Hematopoietic multipotent progenitor cell treated with erythropoietin and hydrocortisone succinate and interleukin-3 and kit ligand, for 6 days (in vitro differentiated cells): ENCODE data around the gene RPS19.

Experiments
- DNase-seq: peaks from one replicate; pipeline ENCODE4 v3.0.0-alpha.2; 2015

Gene RPS19

DNA sequence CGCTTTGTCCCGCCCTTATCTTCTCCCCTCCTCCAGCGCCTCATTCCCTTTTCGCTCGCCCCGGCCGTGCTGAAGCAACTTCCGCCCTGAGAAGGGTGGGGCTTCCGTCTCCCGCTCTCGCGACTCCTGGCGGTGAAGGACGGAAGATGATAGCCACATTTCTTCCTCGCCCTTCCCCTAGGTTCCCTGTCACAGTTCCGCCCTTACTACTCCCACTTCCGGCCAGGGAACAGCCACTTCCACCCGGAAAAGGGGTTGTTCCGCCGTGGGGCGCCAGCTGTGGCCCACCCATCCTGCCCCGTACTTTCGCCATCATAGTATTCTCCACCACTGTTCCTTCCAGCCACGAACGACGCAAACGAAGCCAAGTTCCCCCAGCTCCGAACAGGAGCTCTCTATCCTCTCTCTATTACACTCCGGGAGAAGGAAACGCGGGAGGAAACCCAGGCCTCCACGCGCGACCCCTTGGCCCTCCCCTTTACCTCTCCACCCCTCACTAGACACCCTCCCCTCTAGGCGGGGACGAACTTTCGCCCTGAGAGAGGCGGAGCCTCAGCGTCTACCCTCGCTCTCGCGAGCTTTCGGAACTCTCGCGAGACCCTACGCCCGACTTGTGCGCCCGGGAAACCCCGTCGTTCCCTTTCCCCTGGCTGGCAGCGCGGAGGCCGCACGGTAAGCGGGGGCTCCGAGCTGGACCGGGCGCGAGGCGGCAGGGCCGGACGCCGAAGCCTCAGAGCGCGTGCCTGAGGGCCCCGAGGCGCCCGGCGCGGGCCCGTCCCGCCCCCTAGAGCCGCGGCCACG, at the start of gene RPS19:
Gene RPS19, plus strand, starts transcription at position 638 of the 801 bp plus-strand sequence. CDS start 520 bp downstream, outside the sequence.
- DNase-seq = peak; percentile 99

DNA sequence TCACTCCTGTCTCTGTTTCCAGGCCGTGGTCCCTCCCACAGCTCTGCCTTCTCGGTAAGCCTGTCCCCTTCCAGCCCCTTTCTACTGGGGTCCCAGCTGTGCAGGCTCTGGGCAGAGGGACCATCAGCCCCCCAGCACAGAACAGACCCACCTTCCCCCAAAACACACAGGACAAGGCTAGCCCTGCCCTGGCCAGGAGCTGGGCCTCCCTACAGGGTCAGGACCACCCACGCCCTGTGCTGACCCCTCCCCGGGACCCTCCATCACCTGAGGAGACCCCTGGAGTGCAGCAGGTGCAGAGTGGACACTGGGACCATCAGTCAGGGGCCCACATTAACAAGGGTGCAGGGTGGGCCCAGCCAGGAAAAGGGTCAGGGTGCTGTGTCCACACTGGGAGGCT, 49.8 kb upstream of the RPS19 start:
- no peak for DNase-seq

DNA sequence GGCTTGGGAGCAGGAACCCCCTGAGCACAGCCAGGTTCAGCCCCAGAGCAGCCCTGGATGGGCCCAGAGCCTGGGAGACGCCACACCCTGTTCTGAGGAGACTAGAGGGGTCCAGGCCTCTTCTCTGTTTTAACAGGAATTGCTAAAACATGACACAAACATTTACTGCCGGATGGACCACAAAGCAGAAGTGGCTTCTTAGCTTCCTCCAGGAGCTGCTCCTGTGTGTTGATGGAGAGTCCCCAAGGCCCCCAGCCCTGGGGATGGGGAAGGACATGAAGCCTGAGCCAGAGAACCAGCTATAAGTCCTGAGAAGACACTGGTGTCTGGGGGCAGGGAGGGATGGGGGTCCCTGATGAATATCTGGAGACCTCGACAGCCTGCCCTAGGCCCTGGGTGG, 49.0 kb upstream of the RPS19 start:
- peak; percentile 56 for DNase-seq

DNA sequence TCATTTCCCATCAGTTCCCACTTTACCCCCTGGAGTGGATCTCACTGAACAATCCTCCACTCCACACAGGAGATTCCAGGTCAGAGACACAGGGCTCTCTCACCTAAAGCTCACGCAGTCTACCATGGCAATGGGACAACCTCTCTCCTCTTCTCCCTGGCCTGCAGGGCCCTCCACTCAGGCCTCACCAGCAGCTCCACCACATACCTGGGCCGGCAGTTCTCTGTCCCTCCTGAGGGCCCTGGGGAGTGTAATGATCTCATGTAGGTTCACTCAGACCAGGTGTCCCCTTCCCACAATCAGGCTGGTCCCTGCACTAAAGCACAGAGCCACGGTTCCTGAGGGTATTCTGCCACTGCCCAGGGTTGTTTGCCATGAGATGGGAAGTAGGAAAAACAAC, 48.1 kb upstream of the RPS19 start:
- no peak for DNase-seq

DNA sequence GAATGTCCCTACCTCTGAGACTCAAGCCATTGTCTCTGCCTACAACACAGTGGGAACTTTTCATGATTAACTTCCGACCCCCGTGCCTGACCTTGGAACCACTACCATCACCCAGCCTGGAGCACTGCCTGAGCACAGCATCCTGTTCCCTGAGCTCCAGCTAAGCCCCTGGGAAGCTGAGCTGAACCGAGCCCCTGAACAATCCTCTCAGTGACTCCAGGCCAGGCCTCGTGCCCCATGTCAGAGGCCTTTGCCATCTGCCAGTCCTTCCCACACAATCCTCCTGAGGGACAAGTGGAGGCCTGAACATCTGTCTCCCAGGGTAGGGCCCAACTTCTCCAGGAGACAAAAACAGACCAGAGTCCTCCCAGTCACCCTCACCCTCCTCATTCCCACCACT, 46.1 kb upstream of the RPS19 start:
- no peak for DNase-seq

DNA sequence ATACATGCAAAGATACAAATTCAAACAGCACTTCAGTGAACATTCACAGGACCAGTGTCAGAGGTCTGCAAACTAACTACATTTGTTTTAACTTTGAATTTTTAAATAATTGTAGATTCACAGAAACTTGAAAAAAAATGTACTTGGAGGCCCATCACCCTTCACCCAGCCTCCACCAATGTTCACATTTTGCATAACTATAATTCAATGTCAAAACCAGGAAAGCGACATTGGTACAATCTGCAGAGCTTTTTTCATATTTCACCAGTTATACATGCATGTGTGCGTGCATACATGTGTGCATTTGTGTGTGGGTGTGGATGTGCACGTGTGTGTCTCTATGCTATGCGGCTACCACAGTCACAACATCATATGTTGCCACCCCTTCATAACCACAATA, 44.8 kb upstream of the RPS19 start:
- DNase-seq = no peak

DNA sequence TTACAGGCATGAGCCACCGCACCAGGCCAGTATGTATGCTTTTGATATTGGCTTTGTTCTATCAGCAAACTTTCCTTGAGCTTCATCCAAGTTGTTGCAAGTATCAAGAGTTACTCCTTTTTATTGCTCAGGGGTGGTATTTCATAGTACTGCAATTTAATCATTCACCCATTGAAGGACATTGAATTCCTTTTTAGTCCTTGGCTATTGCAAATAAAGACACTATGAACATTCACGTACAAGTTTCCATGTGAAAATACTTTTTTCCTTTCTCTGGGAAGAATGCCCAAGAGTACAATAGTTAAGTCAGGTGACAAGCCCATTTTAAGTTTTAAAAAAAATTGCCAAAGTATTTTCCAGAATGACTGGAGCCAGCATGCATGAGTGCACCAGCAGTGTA, 43.3 kb upstream of the RPS19 start:
- DNase-seq = no peak

DNA sequence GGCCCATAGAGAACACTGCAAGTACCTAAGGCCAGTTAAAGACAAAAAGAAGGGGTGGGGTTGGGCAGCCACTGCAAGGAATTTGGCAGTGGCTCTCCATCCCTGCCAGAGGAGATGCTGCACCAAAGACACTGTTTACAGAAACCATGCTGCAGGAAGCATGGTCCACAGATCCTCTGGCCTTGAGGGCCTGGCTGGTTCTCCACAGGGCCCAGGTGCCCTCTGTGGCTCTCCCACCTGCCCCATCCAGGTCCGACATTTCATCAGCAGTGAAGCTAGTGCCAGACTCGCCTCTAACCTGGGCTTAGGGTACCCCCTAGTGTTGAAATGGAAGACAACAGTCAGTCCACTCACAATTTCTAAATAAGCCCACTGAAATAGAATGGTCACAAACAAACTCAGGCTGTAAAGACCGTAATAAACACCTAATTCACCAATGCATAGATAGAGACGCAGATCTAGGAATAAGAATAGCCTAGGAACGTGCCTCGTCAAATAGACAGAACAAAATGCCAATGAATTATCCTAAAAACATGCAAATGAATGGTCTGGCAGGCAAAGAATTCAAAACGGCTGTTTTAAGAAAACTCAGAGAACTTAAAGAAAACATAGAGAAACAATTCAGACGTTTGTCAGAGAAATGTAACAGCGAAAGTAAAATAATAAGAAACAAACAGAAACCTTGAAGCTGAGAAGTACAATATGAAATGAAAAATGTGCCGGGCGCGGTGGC, 38.9 kb upstream of the RPS19 start:
- DNase-seq = peak; percentile 76

DNA sequence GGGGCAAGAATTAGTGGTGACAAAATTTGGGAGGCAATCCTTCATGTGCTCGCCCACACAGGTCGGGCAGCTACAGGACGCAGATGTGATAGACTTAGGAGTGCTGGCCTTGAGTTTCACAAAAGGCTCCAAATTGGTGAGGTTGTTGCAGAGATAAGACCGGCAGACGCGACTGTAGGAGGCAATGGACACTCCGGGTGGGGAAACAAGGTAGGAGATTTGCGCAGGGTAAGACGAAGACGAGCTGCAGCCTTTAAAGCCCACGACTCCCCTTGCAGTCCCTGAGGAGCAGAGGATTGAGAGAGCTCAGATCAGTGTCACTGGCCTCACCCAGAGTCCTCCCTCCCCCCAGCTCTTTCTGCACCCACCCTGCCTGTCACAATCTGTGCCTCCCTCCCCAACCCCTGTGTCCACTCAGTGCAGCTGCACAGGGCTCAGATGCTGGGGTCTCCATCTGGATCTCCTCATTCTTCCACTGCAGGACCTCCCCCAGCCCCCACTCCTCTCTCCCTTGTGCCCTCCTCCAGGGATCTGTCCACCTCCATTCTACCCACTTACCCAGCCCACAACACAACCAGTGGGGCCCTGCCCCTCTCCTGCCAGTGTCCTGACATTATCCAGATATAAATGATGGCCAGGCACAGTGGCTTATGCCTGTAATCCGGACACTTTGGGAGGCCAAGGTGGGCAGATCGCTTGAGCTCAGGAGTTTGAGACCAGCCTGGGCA, 21.9 kb upstream of the RPS19 start:
- no peak for DNase-seq

DNA sequence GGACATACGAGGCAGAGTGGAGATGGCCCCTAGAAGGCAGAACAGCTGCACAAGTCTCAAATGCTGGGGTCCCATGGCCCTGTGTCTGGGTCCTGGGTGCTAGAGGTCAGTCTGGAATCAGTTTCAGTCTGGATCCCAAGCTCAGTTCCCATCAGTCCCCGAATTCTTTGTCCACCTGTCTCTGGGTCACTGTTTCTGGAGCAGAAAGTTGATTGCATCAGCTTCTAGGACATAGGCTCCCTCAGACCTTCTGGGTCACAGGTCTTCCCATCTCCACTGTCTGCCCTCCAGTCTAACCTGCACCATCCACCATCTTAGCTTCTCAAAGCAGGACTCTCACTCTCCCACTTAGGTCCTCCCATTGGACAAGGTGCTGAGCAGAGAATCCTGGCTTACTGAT, 20.8 kb upstream of the RPS19 start:
- DNase-seq = no peak

DNA sequence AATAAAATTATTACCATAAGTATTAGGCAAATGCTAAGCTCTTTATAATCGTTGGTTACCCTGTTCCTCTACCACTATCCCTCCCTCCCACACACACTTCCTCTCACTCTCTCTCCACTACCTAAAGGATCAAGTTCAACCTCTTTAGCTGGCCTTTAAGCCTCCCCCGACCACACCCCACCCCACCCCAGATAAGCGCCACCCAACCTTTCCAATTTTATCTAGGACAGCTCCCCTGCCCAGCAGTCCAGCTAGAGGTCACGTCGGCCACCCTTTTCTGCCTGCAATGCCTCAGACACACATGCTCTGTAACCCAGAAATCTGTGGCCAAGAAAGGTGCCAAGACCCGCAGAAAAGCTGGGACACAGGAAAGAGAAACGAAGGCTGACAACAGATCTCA, 16.7 kb upstream of the RPS19 start:
- no peak for DNase-seq

DNA sequence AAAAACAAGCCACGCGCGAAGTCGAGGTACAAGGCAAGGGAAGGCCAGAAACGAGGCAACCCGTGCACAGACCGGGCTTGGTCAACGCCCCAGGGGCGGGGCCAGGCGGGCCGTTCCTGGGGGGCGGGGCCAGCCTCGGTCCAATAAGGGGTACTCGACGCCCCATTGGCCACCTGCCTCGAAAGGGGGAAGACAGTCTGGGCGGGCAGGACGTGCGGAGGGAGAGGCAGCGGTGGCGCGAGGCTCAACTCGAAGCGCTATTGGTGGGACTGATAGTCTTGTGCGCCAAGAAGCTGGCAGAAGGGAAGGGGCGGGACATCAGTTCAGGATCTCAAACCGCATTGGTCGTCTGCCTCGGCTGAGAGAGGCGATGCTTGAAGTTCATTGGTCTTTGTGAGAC, 15.5 kb upstream of the RPS19 start, which contains the start of gene LYPD4:
Gene LYPD4, minus strand, starts transcription at position 83 of the 400 bp plus-strand sequence. CDS start 5,398 bp downstream, outside the sequence.
- DNase-seq = no peak

DNA sequence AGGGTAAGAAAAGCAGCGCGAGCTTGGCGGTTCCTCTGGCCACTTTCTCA, 15.2 kb upstream of the RPS19 start, which contains the start of gene DMRTC2:
Gene DMRTC2, plus strand, starts transcription at position 42 of the 50 bp plus-strand sequence. CDS start 2,387 bp downstream, outside the sequence.
- DNase-seq = no peak

DNA sequence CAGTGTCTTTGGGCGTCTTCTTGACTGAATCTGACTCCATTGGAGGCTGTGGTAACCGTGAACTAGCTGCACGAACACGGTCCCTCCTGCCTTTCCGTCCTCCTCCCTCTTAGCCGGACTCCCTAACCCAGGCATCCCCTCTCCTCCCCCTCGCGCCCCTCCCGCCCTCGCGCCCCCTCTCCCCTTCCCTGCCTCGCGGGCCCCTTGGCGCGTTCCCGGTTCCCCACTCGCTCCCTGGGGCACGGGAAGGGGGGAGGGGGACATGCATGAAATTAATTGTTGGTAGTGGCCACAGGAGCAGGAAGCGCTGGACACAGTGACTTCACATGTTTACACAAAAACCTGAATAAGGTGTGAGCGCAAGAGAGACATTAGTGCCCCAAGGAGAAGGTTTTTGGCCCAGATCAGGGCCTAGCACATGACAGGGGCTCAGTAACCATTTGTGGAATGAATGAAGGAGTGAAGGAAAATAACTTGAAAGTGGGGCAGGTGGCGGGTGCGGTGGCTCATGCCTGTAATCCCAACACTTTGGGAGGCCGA, 14.9 kb upstream of the RPS19 start:
- DNase-seq = no peak

DNA sequence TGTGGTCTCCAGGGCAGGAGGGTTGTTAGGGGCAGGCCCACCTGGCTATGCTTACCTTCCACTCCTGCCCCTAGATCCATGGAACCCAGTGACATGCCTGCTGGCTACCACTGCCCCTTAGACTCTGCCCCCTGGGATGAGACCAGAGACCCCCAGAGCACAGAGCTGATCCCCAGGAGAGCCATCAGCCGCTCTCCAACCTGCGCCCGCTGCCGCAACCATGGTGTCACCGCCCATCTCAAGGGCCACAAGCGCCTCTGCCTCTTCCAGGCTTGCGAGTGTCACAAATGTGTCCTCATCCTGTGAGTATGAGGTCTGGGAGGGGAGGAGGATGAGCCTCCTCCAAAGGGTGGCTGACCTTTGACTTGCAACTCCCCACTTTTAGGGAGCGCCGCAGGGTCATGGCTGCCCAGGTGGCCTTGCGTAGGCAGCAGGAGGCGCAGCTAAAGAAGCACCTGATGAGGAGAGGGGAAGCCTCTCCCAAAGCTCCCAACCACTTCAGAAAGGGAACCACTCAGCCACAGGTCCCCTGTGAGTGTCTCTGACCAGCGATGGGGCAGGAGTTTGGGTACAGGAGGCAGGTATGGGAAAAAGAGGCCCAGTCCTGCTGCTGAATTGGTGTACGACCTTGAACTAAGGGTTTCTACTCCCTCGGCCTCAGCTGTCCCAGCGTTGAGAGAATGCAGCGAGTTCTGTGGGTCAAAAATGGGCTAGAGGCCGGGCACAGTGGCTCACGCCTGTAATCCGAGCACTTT, 12.5 kb upstream of the RPS19 start:
- DNase-seq = no peak

DNA sequence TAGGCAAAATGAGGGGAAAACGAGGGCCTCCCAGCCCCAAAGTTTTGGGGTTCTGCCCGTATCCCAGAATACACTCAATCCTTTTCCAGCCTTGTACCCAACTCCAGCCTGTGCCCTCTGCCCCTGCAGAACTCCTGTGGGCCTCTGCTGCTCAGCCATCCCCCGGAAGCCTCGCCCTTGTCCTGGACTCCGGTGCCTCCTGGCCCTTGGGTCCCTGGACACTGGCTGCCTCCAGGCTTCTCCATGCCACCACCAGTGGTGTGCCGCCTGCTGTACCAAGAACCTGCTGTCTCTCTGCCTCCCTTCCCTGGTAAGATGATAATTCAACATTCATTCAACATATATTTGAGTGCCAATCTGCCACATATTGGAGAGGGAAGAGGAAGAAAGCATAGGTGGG, 11.4 kb upstream of the RPS19 start:
- no peak for DNase-seq

DNA sequence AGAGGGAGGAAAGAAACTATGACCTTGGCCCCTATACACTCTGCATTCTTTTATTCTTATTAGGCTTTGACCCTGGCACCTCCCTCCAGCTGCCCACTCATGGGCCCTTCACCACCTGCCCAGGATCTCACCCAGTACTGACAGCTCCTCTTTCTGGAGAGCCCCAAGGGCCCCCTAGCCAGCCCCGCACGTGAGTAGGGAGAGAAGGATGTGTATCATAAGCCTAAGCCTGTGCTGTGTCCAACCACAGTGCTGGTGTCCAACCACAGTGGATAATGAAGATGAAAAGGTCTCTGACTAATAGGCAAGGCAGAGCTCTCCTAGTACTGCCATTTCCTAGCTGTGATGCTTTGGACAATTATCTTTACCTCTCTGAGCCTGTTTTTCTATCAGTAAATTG, 11.0 kb upstream of the RPS19 start:
- DNase-seq = no peak

DNA sequence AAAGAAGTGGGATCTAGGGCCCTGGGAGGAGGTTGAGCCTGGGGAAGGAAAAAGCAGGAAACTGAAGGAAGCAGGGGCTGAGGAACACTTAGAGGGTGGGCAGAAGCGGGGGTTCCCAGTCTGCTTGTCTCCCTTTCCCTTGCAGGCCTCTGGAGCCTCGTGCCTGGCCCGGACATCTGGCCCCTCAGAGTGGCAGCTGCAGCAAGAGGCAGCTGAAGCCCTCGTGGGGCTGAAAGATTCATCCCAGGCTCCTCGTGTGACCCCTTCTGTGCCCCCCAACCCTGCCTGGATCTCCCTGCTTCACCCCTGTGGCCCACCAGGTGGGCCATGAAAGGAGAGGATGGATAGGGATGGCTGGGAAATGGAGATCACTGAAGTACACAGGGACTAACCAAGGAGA, 9.7 kb upstream of the RPS19 start:
- no peak for DNase-seq

DNA sequence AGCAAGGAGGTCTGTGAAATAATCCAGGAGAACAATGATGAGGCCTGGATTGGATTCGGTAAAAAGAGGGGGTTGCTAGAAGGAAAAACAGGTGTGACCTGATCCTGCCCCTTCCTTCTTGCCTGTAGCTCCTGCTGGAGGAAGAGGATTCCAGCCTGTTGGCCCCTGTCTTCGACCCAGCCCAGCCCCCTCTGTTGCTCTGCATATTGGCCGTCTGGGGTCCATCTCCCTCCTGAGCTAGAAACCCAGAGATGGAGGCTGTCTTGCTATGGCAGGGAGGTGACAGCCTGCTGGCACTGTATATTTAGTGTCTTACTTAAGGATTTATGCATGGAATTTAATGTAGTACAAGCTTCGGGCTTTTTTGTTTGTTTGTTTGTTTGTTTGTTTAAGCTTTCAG, 8.6 kb upstream of the RPS19 start:
- DNase-seq = no peak

DNA sequence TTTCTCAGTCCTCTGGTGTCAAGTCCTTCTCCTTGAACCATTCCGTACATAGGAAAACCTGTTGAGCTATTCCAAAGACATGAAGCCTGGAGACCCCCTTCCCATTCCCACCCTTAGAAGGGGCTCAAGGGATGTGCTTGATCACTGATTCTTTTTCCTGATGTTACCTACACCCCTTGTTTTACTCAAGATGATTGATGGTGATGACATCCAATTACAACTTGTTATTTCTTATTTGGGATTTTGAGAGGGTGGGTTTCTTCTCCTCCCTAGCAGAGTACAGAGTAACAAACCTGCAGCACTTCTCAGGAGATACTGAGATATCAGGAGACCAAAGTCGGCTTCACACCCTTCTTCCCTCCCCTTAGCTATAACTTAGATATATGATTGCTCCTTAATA, 6.7 kb upstream of the RPS19 start:
- no peak for DNase-seq

DNA sequence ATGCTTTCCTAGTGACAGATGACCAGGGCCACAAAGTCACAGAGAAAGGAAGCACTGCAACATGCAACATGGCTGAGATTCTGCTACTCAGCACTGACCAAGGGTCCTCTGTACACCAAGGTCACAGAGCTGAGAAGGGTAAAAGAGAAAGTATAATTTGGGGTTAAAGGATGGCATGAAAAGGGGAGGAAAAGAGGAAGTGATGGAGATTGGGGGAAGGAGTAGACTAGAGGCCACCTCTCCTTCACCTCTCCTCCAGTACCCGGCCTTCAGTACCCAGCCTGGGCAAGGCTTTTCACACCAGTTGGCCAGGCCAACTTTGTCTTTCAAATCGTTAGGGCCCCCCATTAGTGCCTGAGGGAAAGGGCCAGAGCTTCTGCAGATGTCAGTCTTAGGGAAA, 6.3 kb upstream of the RPS19 start:
- no peak for DNase-seq

DNA sequence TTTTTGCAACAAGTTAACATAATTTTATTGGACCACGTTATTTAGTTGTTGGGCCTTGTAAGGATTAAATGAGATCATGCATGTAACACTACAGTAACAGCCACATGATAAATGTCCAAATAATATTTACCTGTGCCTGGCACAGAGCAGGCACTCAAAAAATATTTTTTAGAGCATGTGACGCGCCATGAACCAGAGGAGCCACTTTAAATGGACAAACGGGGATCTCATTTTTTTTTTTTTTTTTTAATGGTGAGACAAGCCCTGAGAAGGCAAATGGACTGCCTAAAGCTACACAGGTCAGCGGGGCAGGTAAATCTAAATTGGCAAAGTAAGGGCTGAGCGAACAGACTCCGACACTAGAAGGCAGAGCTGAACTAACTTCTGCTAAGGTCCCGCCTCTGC, 840 bp upstream of the RPS19 start:
- no peak for DNase-seq

DNA sequence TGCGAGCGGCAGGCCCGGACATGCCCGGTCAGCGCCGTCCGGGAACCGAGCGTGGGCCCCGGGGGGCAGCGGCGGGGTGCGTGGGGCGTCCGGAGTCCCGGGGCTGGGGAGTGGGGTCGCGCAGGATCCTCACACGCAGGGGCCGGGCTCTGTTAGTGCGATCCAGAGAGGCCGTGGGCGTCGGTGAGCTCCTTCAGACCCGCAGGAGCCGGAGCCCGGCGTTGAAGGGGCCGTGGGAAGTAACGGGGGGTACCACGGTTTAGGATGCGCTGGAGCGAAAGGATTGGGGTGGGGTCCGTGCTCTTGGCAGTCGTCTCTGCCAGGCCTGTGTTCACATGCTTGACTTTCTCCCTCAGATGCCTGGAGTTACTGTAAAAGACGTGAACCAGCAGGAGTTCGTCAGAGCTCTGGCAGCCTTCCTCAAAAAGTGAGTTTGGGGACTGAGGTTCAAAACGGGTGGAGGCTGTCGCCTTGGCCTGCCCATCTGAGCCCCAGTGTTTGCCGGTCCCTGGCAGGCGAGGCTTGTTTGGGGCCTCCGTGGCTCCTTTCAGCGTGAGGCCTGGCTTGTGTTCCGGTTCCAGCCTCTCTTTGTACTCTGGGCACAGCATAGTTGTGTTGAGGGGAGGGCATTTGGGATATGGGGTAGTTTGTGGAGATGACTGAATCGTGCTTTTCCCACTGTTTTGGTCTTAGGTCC, 512 bp downstream of the RPS19 start:
- DNase-seq = no peak
